H1 (cell line): ENCODE data around the gene DDN. TPM values are rescaled to one million over a fixed set of nuclear protein-coding genes. Genes with fewer than 3 reads are reported as not detected.

Source experiments
- CTCF ChIA-PET: fragments of 300-600 bp; sonication (Branson Sonifier 250); formaldehyde crosslinking; loops from one replicate; lab custom pipeline; 2021; ENCODE audit not compliant: partially characterized antibody; lab: Charles Lee
- POLR2A ChIA-PET: fragments of 300-600 bp; sonication (Branson Sonifier 250); formaldehyde crosslinking; loops from one replicate; lab custom pipeline; 2021; ENCODE audit warnings: inconsistent platforms; ENCODE audit not compliant: partially characterized antibody; lab: Charles Lee
- DNase-seq, 2 experiments: peaks; one replicate each; pipeline versions ENCODE4 v3.0.0 to v3.0.0-alpha.2; 2010 to 2022; ENCODE audit warnings: low spot score in 2 of 2, low read depth in 1 of 2, mixed read lengths in 1 of 2
- FAIRE-seq: peaks from 2 replicates; lab custom pipeline; 2011; peaks lifted over from hg19 to GRCh38; lab: Jason Lieb, UNC
- H2AFZ ChIP-seq: 2 replicates; pipeline ENCODE4 v1.8.1; 2012; ENCODE audit warnings: low read length, inconsistent platforms
- H2AK5ac ChIP-seq: 2 replicates; pipeline ENCODE4 v1.6.1; 2013; ENCODE audit warnings: low read depth, low read length
- H2BK120ac ChIP-seq: replicated peaks from 2 replicates; pipeline ENCODE3; 2013; ENCODE audit warnings: low read depth, low read length, inconsistent platforms
- H2BK12ac ChIP-seq: 2 replicates; pipeline ENCODE4 v1.6.1; 2013; ENCODE audit warnings: low read depth, low read length
- H2BK15ac ChIP-seq: 2 replicates; pipeline ENCODE4 v1.6.1; 2013; ENCODE audit warnings: low read length
- H2BK20ac ChIP-seq: 2 replicates; pipeline ENCODE4 v1.6.1; 2013; ENCODE audit warnings: low read length
- H2BK5ac ChIP-seq: 2 replicates; pipeline ENCODE4 v1.6.1; 2013; ENCODE audit warnings: low read depth, low read length
- H3K14ac ChIP-seq: 2 replicates; pipeline ENCODE4 v1.6.1; 2013; ENCODE audit warnings: inconsistent platforms; ENCODE audit not compliant: insufficient read length
- H3K18ac ChIP-seq: 2 replicates; pipeline ENCODE4 v1.6.1; 2013; ENCODE audit warnings: low read length; ENCODE audit errors: extremely low read depth
- H3K23ac ChIP-seq: 2 replicates; pipeline ENCODE4 v1.6.1; 2013; ENCODE audit warnings: inconsistent platforms; ENCODE audit not compliant: insufficient read length
- H3K23me2 ChIP-seq: 2 replicates; pipeline ENCODE4 v1.6.1; 2013; ENCODE audit warnings: low read depth, low read length
- H3K27ac ChIP-seq: 2 replicates; pipeline ENCODE4 v1.6.1; 2011; ENCODE audit warnings: low read depth, low read length, inconsistent platforms
- H3K27me3 ChIP-seq, 4 experiments: replicated peaks in 1 of 4; 1 replicate in 1 of 4; 2 replicates in 3 of 4; pipeline versions ENCODE4 v1.6.1 to v1.8.1; 2011 to 2013; ENCODE audit warnings: low read length in 3 of 4, mild to moderate bottlenecking in 3 of 4, inconsistent platforms in 2 of 4, mixed read lengths in 2 of 4, moderate library complexity in 1 of 4; ENCODE audit not compliant: control insufficient read depth in 3 of 4, insufficient read depth in 3 of 4; ENCODE audit errors: extremely low read depth in 1 of 4
- H3K36me3 ChIP-seq, 4 experiments: 2 replicates each; pipeline versions ENCODE4 v1.6.1 to v1.8.1; 2011 to 2013; ENCODE audit warnings: mild to moderate bottlenecking in 4 of 4, low read length in 3 of 4, moderate library complexity in 2 of 4, control low read depth in 1 of 4, inconsistent platforms in 1 of 4; ENCODE audit not compliant: insufficient read depth in 4 of 4, control insufficient read depth in 2 of 4
- H3K4ac ChIP-seq: replicated peaks from 2 replicates; pipeline ENCODE3; 2013; ENCODE audit warnings: low read length, low read depth, mixed read lengths, inconsistent platforms; ENCODE audit not compliant: insufficient read length
- H3K4me1 ChIP-seq, 4 experiments: replicated peaks in 1 of 4; 1 replicate in 1 of 4; 2 replicates in 3 of 4; pipeline versions ENCODE4 v1.6.1 to v1.8.1; 2011 to 2013; ENCODE audit warnings: low read length in 3 of 4, inconsistent platforms in 2 of 4, mixed read lengths in 1 of 4; ENCODE audit not compliant: insufficient read depth in 4 of 4, control insufficient read depth in 3 of 4
- H3K4me2 ChIP-seq, 2 experiments: 2 replicates each; pipeline versions ENCODE4 v1.6.1 to v1.8.1; 2011 to 2013; ENCODE audit warnings: low read depth in 2 of 2, low read length in 2 of 2, control low read depth in 1 of 2, inconsistent platforms in 1 of 2, mild to moderate bottlenecking in 1 of 2; ENCODE audit not compliant: insufficient read depth in 1 of 2
- H3K4me3 ChIP-seq, 4 experiments: fragments of 200-600, 300-600 bp in 1 of 4; sonication (generic), shearing (Covaris generic), sonication (Bioruptor Twin) in 1 of 4; 2 replicates each; pipeline versions ENCODE4 v1.5.1 to v1.8.1; 2011 to 2016; ENCODE audit warnings: low read length in 4 of 4, low read depth in 3 of 4, control low read depth in 2 of 4, inconsistent platforms in 2 of 4, mild to moderate bottlenecking in 2 of 4, mixed read lengths in 1 of 4, moderate library complexity in 1 of 4; ENCODE audit not compliant: insufficient read depth in 2 of 4; ENCODE audit errors: extremely low read depth in 1 of 4
- H3K56ac ChIP-seq: replicated peaks from 2 replicates; pipeline ENCODE3; 2013; ENCODE audit warnings: low read depth, mild to moderate bottlenecking, mixed read lengths, low read length, inconsistent platforms; ENCODE audit not compliant: insufficient read length
- H3K79me1 ChIP-seq: 2 replicates; pipeline ENCODE4 v1.6.1; 2013; ENCODE audit warnings: low read depth, low read length, control low read depth
- H3K79me2 ChIP-seq, 2 experiments: 2 replicates each; pipeline versions ENCODE4 v1.6.1 to v1.8.1; 2012 to 2013; ENCODE audit warnings: low read length in 2 of 2, mild to moderate bottlenecking in 2 of 2, inconsistent platforms in 1 of 2; ENCODE audit not compliant: insufficient read depth in 2 of 2, control insufficient read depth in 1 of 2
- H3K9ac ChIP-seq, 4 experiments: replicated peaks in 1 of 4; 1 replicate in 1 of 4; 2 replicates in 3 of 4; pipeline versions ENCODE4 v1.6.1 to v1.8.1; 2011 to 2013; ENCODE audit warnings: low read depth in 3 of 4, low read length in 3 of 4, control low read depth in 2 of 4, mild to moderate bottlenecking in 2 of 4, moderate library complexity in 2 of 4, inconsistent platforms in 1 of 4; ENCODE audit errors: extremely low read depth in 1 of 4
- H3K9me3 ChIP-seq, 2 experiments: 2 replicates each; pipeline versions ENCODE4 v1.6.1 to v1.8.1; 2012 to 2013; ENCODE audit warnings: mild to moderate bottlenecking in 2 of 2, moderate library complexity in 2 of 2, control low read depth in 1 of 2, inconsistent platforms in 1 of 2, low read depth in 1 of 2, low read length in 1 of 2, mixed read lengths in 1 of 2; ENCODE audit not compliant: insufficient read depth in 2 of 2
- H4K20me1 ChIP-seq, 2 experiments: replicated peaks in 1 of 2; 2 replicates each; pipeline versions ENCODE3 to v1.8.1; 2011 to 2013; ENCODE audit warnings: inconsistent platforms in 2 of 2, low read length in 2 of 2, mild to moderate bottlenecking in 1 of 2; ENCODE audit not compliant: insufficient read depth in 2 of 2, control insufficient read depth in 1 of 2
- H4K5ac ChIP-seq: 2 replicates; pipeline ENCODE4 v1.6.1; 2013; ENCODE audit warnings: low read length, low read depth, mixed read lengths, inconsistent platforms; ENCODE audit not compliant: insufficient read length
- H4K8ac ChIP-seq: 2 replicates; pipeline ENCODE4 v1.8.0; 2013; ENCODE audit warnings: mild to moderate bottlenecking, moderate library complexity, low read length, inconsistent platforms; ENCODE audit not compliant: insufficient read depth; ENCODE audit errors: extremely low read depth
- H4K91ac ChIP-seq: replicated peaks from 2 replicates; pipeline ENCODE3; 2013; ENCODE audit warnings: low read length, mixed read lengths, inconsistent platforms; ENCODE audit not compliant: insufficient read length
- BACH1 ChIP-seq: IDR thresholded peaks from 2 replicates; pipeline ENCODE4 v1.6.1; 2012; ENCODE audit warnings: low read length, improper control_type of control experiment
- CBX5 ChIP-seq: fragments of 300-800, 300-1000 bp; sonication (generic); IDR thresholded peaks from 2 replicates; pipeline ENCODE4 v1.7.1; 2016; ENCODE audit warnings: antibody characterized with exemption, low read length, low read depth
- EZH2 ChIP-seq: fragments of 200-600 bp; sonication (generic); IDR thresholded peaks from 2 replicates; pipeline ENCODE4 v1.7.1; 2012; ENCODE audit warnings: low read depth, mild to moderate bottlenecking, moderate library complexity, low read length, inconsistent platforms; ENCODE audit not compliant: severe bottlenecking
- KDM1A ChIP-seq: fragments of 200-600, 300-600 bp; sonication (generic); IDR thresholded peaks from 2 replicates; pipeline ENCODE4 v1.7.1; 2016; ENCODE audit warnings: mild to moderate bottlenecking, low read length, borderline replicate concordance
- NANOG ChIP-seq: IDR thresholded peaks from 2 replicates; pipeline ENCODE4 v1.6.1; 2011; ENCODE audit warnings: low read length, low read depth, mild to moderate bottlenecking, inconsistent platforms; ENCODE audit not compliant: insufficient read depth, poor library complexity, severe bottlenecking
- POU5F1 ChIP-seq: IDR thresholded peaks from 2 replicates; pipeline ENCODE4 v1.6.1; 2011; ENCODE audit warnings: low read depth, mild to moderate bottlenecking, low read length, moderate library complexity
- RNF2 ChIP-seq: fragments of 200-900, 300-1000 bp; sonication (generic); IDR thresholded peaks from 2 replicates; pipeline ENCODE4 v1.7.1; 2016; ENCODE audit warnings: borderline replicate concordance, low read depth, mild to moderate bottlenecking, antibody characterized with exemption, low read length; ENCODE audit not compliant: poor library complexity, severe bottlenecking; ENCODE audit errors: missing control alignments
- TAF7 ChIP-seq: optimal IDR thresholded peaks from 2 replicates; pipeline ENCODE3; 2011; ENCODE audit warnings: low read depth, mild to moderate bottlenecking, inconsistent platforms, low read length, moderate library complexity, borderline replicate concordance
- YY1 ChIP-seq: IDR thresholded peaks from 2 replicates; pipeline ENCODE4 v1.6.1; 2011; ENCODE audit warnings: low read depth, mild to moderate bottlenecking, low read length
- ZNF274 ChIP-seq: IDR thresholded peaks from 2 replicates; pipeline ENCODE4 v1.7.0; 2012; ENCODE audit warnings: low read length, borderline replicate concordance; ENCODE audit errors: extremely low read depth
- WGBS, 2 experiments: shearing (Covaris generic) in 1 of 2; methylation state at CpG; one replicate each; pipeline versions ENCODE4 v1.1.6 to v1.1.7; 2013 to 2015; ENCODE audit warnings: low lambda C conversion rate in 2 of 2, mixed read lengths in 2 of 2, inconsistent platforms in 1 of 2, low coverage in 1 of 2, missing lambda C conversion rate in 1 of 2; ENCODE audit not compliant: insufficient replicate concordance in 2 of 2, insufficient coverage in 1 of 2, insufficient read length in 1 of 2; ENCODE audit errors: extremely low coverage in 1 of 2, missing lambda C conversion rate in 1 of 2; 5-methylcytosine and 5-hydroxymethylcytosine counted together
- polyA plus RNA-seq, 7 experiments: library from polyadenylated mRNA; depleted of rRNA in 3 of 7; stranded (reverse) in 5 of 7; unstranded in 2 of 7; fragments of >200 nt in 5 of 7; fragments of 200-250 nt in 2 of 7; gene quantifications; 1 replicate in 5 of 7; 2 replicates in 1 of 7; 4 replicates in 1 of 7; pipeline versions ENCODE4 v1.2.1 to v1.2.3, GENCODE V29; 2011 to 2013; ENCODE audit warnings: missing spikeins in 2 of 7, mixed read lengths in 2 of 7
- total RNA-seq: library from RNA; stranded (reverse); fragmentation: NEBNext Ultra II Directional; extraction: Animal tissue kit (Norgen Biotek cat#: 25700); gene quantifications from 2 replicates; pipeline ENCODE4 v1.2.1, GENCODE V29; 2021

DDN gene
- total and polyA plus RNA-seq, 2 of the 8 experiments (the other 6 are each of a cell fraction or from before 2014, with no cell fraction given): 0.14 to 0.30 TPM

GRCh38 chr12:48996794-48997718, 2.1 kb downstream of the DDN start:
- no peak overlapping the region for H2BK12ac ChIP-seq
- WGBS, 2 experiments: 6% methylated on average over 58 of the region's 71 CpGs; no CpG with 5 or more reads in 1 of the 2 experiments
- no peak overlapping the region for H2BK20ac ChIP-seq
- no peak overlapping the region for H2BK5ac ChIP-seq
- POLR2A ChIA-PET: interaction anchor here (0.7 to 5.0 kb wide), 12 partner anchors 13 to 134 kb away, joined by 3 to 24 read pairs (median 4); partner anchors contain the start of genes ARF3, PRKAG1, RND1 and TUBA1B
- no peaks in the 10 kb centered on the region; a peak in 1 of 8 replicates for H3K36me3 ChIP-seq
- peak overlapping the region; percentile 57 to 81 for H3K4me2 ChIP-seq
- peaks cover 0 to 5% of the 10 kb centered on the region in 2 experiments for H4K20me1 ChIP-seq
- peak overlapping the region; percentile 59; the same call in 1 of the 2 replicates for H4K8ac ChIP-seq
- H3K56ac ChIP-seq: no peak overlapping the region
- H3K4me3 ChIP-seq: peak overlapping the region; percentile 37 to 68 (median 56); a peak in 7 of 8 replicates
- peaks cover 21% of the 10 kb centered on the region; the same call in 1 of the 2 replicates for H3K23me2 ChIP-seq
- H2BK15ac ChIP-seq: peak overlapping the region; percentile 72; the same call in 1 of the 2 replicates
- FAIRE-seq (no peak), DNase-seq (peak in 1 of 2 experiments; percentile 89)
- no peak overlapping the region for H3K27ac ChIP-seq
- no peaks in the 10 kb centered on the region for H3K79me1 ChIP-seq
- H3K27me3 ChIP-seq: peaks cover 52 to 80% (median 75%) of the 10 kb centered on the region in 4 experiments
- H3K18ac ChIP-seq: no peak overlapping the region; the same call in none of the 2 replicates
- no peak overlapping the region for H4K91ac ChIP-seq
- H2AFZ ChIP-seq: no peak overlapping the region; the same call in 1 of the 2 replicates
- no peak overlapping the region for H3K23ac ChIP-seq
- H3K14ac ChIP-seq: no peak overlapping the region
- peaks cover 10 to 29% (median 16%) of the 10 kb centered on the region in 4 experiments for H3K4me1 ChIP-seq
- no peak overlapping the region for H3K9ac ChIP-seq
- H3K4ac ChIP-seq: no peak overlapping the region
- H3K79me2 ChIP-seq: no peaks in the 10 kb centered on the region
- no peak overlapping the region for H2BK120ac ChIP-seq
- H4K5ac ChIP-seq: no peak overlapping the region
- CTCF ChIA-PET: interaction anchor here (0.6 to 31.7 kb wide), 35 partner anchors 9 to 338 kb away, joined by 3 to 1336 read pairs (median 4); partner anchors contain the start of genes ARF3, DDX23, DHH and KMT2D
- H2AK5ac ChIP-seq: no peak overlapping the region
- no peaks in the 10 kb centered on the region for H3K9me3 ChIP-seq
- no peak for TF ChIP-seq BACH1
- TF ChIP-seq TAF7: no peak
- no peak for TF ChIP-seq NANOG
- no peak for TF ChIP-seq POU5F1
- TF ChIP-seq RNF2: peak; percentile 64
- no peak for TF ChIP-seq ZNF274
- no peak for TF ChIP-seq KDM1A
- TF ChIP-seq EZH2: peak; percentile 93
- TF ChIP-seq CBX5: no peak
- TF ChIP-seq YY1: peak; percentile 73; the same call in 1 of the 2 replicates
